Glutamatergic neuron (in vitro differentiated cells): Measurements from ENCODE around the gene TIMM21. TPM values are rescaled to one million over a fixed set of nuclear protein-coding genes. Genes with fewer than 3 reads are reported as not detected.
A peak's percentile ranks its signal among the peaks of the same experiment; 100 is the strongest.

Experiments used
- DNase-seq: peaks from one replicate; pipeline ENCODE4 v3.0.0; 2022
- H3K27ac Mint-ChIP-seq: one replicate; pipeline ENCODE4 v1.8.0; 2020; ENCODE audit warnings: mild to moderate bottlenecking, mixed read lengths, inconsistent platforms; ENCODE audit not compliant: unreplicated experiment
- H3K27me3 Mint-ChIP-seq: one replicate; pipeline ENCODE4 v1.8.0; 2020; ENCODE audit warnings: mild to moderate bottlenecking, moderate library complexity, mixed read lengths, inconsistent platforms; ENCODE audit not compliant: unreplicated experiment
- H3K36me3 Mint-ChIP-seq: one replicate; pipeline ENCODE4 v1.8.0; 2020; ENCODE audit warnings: mild to moderate bottlenecking, mixed read lengths, inconsistent platforms; ENCODE audit not compliant: unreplicated experiment
- H3K4me1 Mint-ChIP-seq: one replicate; pipeline ENCODE4 v1.8.0; 2020; ENCODE audit warnings: mild to moderate bottlenecking, low read depth, mixed read lengths, inconsistent platforms; ENCODE audit not compliant: unreplicated experiment
- H3K4me3 Mint-ChIP-seq: one replicate; pipeline ENCODE4 v1.8.0; 2020; ENCODE audit warnings: mild to moderate bottlenecking, mixed read lengths, inconsistent platforms; ENCODE audit not compliant: unreplicated experiment
- H3K9me3 Mint-ChIP-seq: one replicate; pipeline ENCODE4 v1.8.0; 2020; ENCODE audit warnings: mild to moderate bottlenecking, moderate library complexity, mixed read lengths, inconsistent platforms; ENCODE audit not compliant: unreplicated experiment
- total RNA-seq: library from RNA; stranded (reverse); fragmentation: NEBNext Ultra II Directional; extraction: Animal tissue kit (Norgen Biotek cat#: 25700); gene quantifications from one replicate; pipeline ENCODE4 v1.2.1, GENCODE V29; 2021; ENCODE audit not compliant: unreplicated experiment
- TF ChIP-seq, protein P1 (sequence below): fragments of 200-600 bp; sonication (generic); IDR thresholded peaks from one replicate; pipeline ENCODE4 v1.5.0; 2021; ENCODE audit not compliant: partially characterized antibody, unreplicated experiment

The TIMM21 gene
- total RNA-seq, 1 donor from 2014 or later = 26.8 TPM

DNA sequence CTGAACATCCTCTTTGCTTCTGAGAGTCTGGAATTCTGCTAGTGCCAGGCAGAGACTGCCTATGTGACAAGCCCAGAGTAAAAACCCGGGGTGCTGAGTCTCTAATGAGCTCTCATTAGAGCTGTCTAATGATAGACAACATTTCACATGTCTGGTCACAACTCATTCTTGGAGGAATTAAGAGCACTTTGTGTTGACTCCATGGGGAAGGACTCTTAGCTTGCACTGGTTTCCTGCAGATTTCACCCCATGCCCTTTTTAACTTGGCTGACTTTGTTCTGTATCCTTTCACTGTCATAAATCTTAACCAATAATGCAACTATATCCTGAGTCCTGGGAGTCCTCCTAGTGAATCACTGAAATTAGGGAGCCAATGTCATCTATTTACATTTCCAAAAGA is 34.2 kb upstream of the TIMM21 start:
- Mint-ChIP-seq H3K4me3 (no peak overlapping the region), H3K9me3 (no peaks in the 10 kb centered on the region), H3K4me1 (no peaks in the 10 kb centered on the region), H3K36me3 (peaks cover 5% of the 10 kb centered on the region), H3K27me3 (no peaks in the 10 kb centered on the region), H3K27ac (no peak overlapping the region)
- TF ChIP-seq, protein P1, sequence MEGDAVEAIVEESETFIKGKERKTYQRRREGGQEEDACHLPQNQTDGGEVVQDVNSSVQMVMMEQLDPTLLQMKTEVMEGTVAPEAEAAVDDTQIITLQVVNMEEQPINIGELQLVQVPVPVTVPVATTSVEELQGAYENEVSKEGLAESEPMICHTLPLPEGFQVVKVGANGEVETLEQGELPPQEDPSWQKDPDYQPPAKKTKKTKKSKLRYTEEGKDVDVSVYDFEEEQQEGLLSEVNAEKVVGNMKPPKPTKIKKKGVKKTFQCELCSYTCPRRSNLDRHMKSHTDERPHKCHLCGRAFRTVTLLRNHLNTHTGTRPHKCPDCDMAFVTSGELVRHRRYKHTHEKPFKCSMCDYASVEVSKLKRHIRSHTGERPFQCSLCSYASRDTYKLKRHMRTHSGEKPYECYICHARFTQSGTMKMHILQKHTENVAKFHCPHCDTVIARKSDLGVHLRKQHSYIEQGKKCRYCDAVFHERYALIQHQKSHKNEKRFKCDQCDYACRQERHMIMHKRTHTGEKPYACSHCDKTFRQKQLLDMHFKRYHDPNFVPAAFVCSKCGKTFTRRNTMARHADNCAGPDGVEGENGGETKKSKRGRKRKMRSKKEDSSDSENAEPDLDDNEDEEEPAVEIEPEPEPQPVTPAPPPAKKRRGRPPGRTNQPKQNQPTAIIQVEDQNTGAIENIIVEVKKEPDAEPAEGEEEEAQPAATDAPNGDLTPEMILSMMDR = no peak
- DNase-seq = no peak

DNA sequence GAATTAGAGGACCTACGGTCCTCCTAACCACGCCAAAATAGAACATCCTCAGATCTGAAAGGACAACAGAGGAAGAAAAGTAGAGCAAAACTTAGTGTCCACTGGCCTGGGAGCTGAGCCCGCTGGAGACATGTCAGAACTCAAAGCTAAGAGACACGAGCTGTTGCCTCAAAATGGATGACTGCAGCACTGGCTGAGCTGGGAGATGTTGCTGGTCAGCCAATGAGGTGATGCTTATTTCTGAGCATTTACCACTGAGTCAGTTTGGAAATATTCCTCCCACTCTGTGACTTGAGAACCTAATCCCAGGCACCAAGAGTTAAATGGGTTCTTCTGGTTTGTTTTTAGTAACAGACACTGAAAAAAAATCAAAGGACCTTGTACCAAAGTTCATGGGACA is 33.3 kb upstream of the TIMM21 start:
- Mint-ChIP-seq H3K9me3 (no peaks in the 10 kb centered on the region), H3K27me3 (no peaks in the 10 kb centered on the region), H3K4me3 (no peak overlapping the region), H3K36me3 (peaks cover 5% of the 10 kb centered on the region), H3K4me1 (no peaks in the 10 kb centered on the region), H3K27ac (no peak overlapping the region)
- DNase-seq = no peak
- TF ChIP-seq, protein P1 = no peak

DNA sequence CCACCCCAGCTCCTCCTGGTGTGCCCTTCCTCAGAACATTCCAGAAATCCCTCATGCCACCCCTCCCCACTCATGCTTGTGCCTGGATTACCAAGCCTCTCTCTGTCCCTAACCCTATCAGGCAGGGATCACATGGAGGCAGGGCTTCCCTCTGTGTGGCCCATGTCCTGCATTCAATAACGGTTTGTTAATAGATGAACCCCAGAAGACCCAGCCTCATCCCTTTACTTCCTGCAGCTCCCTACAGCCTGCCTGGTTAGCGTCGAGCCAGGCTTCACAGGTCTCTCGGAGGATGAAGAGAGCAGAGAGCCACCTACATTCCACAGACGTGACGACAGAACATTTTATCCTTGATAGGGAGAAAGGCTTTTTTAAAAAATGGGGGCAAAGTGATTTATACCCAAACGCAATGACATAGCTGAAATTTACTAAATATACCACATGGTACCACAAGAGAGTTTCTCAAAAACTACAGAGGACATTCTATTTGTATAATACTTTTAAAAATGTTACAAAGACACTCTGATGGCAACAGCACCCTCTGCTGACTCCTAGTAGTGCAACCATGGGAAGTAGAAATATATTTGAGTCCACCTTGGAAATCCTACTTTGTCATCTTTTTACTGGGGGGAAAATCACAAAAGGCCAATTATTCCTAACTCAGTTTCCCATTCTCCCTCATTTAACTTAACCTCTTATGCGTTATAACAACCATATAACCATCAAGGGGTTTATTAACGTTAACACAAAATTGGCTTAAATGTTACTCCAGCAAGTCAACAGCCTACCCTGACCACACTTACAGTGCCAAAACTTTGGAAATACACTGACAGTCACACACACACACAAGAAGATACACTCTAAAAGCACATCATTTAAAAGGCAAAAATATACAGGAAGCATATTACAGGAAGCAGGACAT is 31.4 kb upstream of the TIMM21 start:
- TF ChIP-seq, protein P1 = peak; percentile 48
- Mint-ChIP-seq H3K27ac (no peak overlapping the region), H3K4me3 (no peak overlapping the region), H3K4me1 (no peaks in the 10 kb centered on the region), H3K27me3 (no peaks in the 10 kb centered on the region), H3K9me3 (no peaks in the 10 kb centered on the region), H3K36me3 (peaks cover 5% of the 10 kb centered on the region)
- DNase-seq = no peak

DNA sequence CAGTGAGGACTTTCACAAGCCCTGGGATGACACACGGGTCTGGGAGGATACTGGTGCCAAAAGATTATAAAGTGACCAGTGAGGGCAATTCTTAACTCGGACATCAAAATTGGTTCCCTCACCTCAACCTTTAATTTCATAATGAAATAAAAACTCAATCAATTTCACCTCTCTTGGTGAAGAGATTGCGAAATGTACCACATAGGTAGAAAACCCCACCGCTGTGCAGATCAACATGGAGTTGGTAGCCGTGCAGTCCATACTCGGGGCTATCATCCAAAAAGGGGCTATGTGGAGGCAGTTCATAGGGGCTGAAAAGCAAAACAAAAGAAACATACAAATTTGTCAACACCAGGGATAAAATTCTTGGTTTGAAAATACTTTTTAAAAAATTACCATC is 25.1 kb upstream of the TIMM21 start:
- DNase-seq = no peak
- Mint-ChIP-seq H3K27ac (no peak overlapping the region), H3K4me1 (no peaks in the 10 kb centered on the region), H3K27me3 (no peaks in the 10 kb centered on the region), H3K9me3 (no peaks in the 10 kb centered on the region), H3K36me3 (no peaks in the 10 kb centered on the region), H3K4me3 (no peak overlapping the region)
- TF ChIP-seq, protein P1 = no peak

DNA sequence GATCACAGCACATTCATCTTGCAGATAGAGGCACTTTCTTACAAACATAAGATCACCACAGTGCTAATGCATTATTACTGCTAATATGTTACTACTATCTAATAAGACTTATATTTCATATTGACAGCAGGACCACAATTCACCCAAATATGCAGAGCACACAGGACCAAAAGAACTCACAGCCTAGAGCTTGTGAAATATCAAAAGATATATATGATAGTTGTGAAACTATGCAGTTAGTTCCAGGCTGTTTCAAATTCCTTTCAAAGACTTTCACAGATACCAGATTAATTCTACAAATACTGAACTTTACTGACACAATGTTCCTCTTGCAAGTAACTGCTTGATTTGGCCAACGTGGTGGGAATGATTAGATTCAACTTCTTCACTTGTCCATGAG is 23.7 kb upstream of the TIMM21 start:
- H3K27me3 Mint-ChIP-seq = no peaks in the 10 kb centered on the region
- TF ChIP-seq, protein P1 = no peak
- H3K36me3 Mint-ChIP-seq = no peaks in the 10 kb centered on the region
- DNase-seq = no peak
- H3K4me1 Mint-ChIP-seq = no peaks in the 10 kb centered on the region
- no peaks in the 10 kb centered on the region for H3K9me3 Mint-ChIP-seq
- no peak overlapping the region for H3K4me3 Mint-ChIP-seq
- H3K27ac Mint-ChIP-seq = no peak overlapping the region
